ENCODE results near the gene PDLIM1. TPM values are rescaled to one million over a fixed set of nuclear protein-coding genes. Genes with fewer than 3 reads are reported as not detected.

The PDLIM1 gene
- total and polyA plus RNA-seq, 2 of the 8 experiments (the other 6 are each of a cell fraction or from before 2014, with no cell fraction given): 169 to 245 TPM

- TF ChIP-seq CHD7 (IDR thresholded peaks at IDR 0.05; ENCODE audit: insufficient replicate concordance, low read length) (no peak), KDM4A (IDR thresholded peaks at IDR 0.05; ENCODE audit: low read depth, low read length, severe bottlenecking) (no peak), CTCF (IDR thresholded peaks at IDR 0.05; ENCODE audit: control extremely low read depth in 1 of 3, insufficient read depth in 1 of 3, low read depth in 1 of 3, low read length in 3 of 3) (no peak)
These were observed 13.6 kb downstream of the PDLIM1 start (continued) for GRCh38 chr10:95277201-95277570.

Measured in H1 (cell line).